ENCODE measurements around the gene CBFB.
A peak's percentile ranks its signal among the peaks of the same experiment; 100 is the strongest.
"Not testable (repeated sequence)": the region's sequence is repeated elsewhere in the genome, so short reads cannot be mapped to it uniquely, and the experiment has no call there.

DNA sequence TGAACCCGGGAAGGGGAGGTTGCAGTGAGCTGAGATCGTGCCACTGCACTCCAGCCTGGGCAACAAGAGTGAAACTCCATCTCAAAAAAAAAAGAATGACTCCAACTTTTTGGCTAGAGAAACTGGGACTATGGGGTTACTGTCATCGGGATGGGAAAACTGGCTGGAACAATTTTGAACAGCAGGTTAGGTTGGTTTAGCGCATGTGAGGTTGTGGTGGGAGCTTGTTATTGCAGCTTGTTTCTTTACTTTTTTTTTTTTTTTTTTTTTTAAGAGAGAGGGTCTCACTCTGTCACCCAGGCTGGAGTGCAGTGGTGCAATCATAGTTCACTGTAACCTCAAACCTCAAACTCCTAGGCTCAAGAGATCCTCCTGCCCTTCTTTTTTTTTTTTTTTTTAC, 12.6 kb downstream of the CBFB start:
- peak in 1 of 2 experiments; percentile 19; a peak in 2 of 4 replicates for TF ChIP-seq CTCF (conservative IDR thresholded peaks at IDR 0.05; ENCODE audit: low read depth in 2 of 2)
- TF ChIP-seq POLR2AphosphoS5 (IDR thresholded peaks at IDR 0.05; ENCODE audit: low read depth); EZH2 (IDR thresholded peaks at IDR 0.05; ENCODE audit: low read depth, unreplicated experiment); JUNB (IDR thresholded peaks at IDR 0.05; ENCODE audit: unreplicated experiment); EZH2phosphoT487 (IDR thresholded peaks at IDR 0.05; ENCODE audit: unreplicated experiment); CREB1 (CRISPR knock-in tag; IDR thresholded peaks at IDR 0.05; ENCODE audit: low read depth): not testable (repeated sequence)
- TF ChIP-seq, protein P1, sequence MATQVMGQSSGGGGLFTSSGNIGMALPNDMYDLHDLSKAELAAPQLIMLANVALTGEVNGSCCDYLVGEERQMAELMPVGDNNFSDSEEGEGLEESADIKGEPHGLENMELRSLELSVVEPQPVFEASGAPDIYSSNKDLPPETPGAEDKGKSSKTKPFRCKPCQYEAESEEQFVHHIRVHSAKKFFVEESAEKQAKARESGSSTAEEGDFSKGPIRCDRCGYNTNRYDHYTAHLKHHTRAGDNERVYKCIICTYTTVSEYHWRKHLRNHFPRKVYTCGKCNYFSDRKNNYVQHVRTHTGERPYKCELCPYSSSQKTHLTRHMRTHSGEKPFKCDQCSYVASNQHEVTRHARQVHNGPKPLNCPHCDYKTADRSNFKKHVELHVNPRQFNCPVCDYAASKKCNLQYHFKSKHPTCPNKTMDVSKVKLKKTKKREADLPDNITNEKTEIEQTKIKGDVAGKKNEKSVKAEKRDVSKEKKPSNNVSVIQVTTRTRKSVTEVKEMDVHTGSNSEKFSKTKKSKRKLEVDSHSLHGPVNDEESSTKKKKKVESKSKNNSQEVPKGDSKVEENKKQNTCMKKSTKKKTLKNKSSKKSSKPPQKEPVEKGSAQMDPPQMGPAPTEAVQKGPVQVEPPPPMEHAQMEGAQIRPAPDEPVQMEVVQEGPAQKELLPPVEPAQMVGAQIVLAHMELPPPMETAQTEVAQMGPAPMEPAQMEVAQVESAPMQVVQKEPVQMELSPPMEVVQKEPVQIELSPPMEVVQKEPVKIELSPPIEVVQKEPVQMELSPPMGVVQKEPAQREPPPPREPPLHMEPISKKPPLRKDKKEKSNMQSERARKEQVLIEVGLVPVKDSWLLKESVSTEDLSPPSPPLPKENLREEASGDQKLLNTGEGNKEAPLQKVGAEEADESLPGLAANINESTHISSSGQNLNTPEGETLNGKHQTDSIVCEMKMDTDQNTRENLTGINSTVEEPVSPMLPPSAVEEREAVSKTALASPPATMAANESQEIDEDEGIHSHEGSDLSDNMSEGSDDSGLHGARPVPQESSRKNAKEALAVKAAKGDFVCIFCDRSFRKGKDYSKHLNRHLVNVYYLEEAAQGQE (IDR thresholded peaks at IDR 0.05; ENCODE audit: unreplicated experiment): not testable (repeated sequence)
- TF ChIP-seq, protein P2, sequence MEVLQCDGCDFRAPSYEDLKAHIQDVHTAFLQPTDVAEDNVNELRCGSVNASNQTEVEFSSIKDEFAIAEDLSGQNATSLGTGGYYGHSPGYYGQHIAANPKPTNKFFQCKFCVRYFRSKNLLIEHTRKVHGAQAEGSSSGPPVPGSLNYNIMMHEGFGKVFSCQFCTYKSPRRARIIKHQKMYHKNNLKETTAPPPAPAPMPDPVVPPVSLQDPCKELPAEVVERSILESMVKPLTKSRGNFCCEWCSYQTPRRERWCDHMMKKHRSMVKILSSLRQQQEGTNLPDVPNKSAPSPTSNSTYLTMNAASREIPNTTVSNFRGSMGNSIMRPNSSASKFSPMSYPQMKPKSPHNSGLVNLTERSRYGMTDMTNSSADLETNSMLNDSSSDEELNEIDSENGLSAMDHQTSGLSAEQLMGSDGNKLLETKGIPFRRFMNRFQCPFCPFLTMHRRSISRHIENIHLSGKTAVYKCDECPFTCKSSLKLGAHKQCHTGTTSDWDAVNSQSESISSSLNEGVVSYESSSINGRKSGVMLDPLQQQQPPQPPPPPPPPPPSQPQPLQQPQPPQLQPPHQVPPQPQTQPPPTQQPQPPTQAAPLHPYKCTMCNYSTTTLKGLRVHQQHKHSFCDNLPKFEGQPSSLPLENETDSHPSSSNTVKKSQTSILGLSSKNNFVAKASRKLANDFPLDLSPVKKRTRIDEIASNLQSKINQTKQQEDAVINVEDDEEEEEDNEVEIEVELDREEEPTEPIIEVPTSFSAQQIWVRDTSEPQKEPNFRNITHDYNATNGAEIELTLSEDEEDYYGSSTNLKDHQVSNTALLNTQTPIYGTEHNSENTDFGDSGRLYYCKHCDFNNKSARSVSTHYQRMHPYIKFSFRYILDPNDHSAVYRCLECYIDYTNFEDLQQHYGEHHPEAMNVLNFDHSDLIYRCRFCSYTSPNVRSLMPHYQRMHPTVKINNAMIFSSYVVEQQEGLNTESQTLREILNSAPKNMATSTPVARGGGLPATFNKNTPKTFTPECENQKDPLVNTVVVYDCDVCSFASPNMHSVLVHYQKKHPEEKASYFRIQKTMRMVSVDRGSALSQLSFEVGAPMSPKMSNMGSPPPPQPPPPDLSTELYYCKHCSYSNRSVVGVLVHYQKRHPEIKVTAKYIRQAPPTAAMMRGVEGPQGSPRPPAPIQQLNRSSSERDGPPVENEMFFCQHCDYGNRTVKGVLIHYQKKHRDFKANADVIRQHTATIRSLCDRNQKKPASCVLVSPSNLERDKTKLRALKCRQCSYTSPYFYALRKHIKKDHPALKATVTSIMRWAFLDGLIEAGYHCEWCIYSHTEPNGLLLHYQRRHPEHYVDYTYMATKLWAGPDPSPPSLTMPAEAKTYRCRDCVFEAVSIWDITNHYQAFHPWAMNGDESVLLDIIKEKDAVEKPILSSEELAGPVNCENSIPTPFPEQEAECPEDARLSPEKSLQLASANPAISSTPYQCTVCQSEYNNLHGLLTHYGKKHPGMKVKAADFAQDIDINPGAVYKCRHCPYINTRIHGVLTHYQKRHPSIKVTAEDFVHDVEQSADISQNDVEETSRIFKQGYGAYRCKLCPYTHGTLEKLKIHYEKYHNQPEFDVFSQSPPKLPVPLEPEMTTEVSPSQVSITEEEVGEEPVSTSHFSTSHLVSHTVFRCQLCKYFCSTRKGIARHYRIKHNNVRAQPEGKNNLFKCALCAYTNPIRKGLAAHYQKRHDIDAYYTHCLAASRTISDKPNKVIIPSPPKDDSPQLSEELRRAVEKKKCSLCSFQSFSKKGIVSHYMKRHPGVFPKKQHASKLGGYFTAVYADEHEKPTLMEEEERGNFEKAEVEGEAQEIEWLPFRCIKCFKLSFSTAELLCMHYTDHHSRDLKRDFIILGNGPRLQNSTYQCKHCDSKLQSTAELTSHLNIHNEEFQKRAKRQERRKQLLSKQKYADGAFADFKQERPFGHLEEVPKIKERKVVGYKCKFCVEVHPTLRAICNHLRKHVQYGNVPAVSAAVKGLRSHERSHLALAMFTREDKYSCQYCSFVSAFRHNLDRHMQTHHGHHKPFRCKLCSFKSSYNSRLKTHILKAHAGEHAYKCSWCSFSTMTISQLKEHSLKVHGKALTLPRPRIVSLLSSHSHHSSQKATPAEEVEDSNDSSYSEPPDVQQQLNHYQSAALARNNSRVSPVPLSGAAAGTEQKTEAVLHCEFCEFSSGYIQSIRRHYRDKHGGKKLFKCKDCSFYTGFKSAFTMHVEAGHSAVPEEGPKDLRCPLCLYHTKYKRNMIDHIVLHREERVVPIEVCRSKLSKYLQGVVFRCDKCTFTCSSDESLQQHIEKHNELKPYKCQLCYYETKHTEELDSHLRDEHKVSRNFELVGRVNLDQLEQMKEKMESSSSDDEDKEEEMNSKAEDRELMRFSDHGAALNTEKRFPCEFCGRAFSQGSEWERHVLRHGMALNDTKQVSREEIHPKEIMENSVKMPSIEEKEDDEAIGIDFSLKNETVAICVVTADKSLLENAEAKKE (CRISPR knock-in tag; IDR thresholded peaks at IDR 0.05): not testable (repeated sequence)

Measured in GM23338 (cell line).